ENCODE data around the gene PLD3.

GRCh38 chr19:40356681-40357595, 8.4 kb downstream of the PLD3 start:
- TF ChIP-seq CTCF (IDR thresholded peaks at IDR 0.05; ENCODE audit: low read length) = no peak
- TF ChIP-seq EZH2 (IDR thresholded peaks at IDR 0.05; ENCODE audit: borderline replicate concordance, low read length) = no peak
